KMS-11 (cell line): ENCODE measurements around the gene AP4M1.
A peak's percentile ranks its signal among the peaks of the same experiment; 100 is the strongest.

ENCODE experiments used
- H2AFZ ChIP-seq: fragments of 200-600 bp; sonication (generic); 2 replicates; pipeline ENCODE4 v1.6.1; 2016; ENCODE audit warnings: antibody characterized with exemption, mixed run types, low read depth
- H3K27ac ChIP-seq: fragments of 200-600 bp; sonication (generic); 2 replicates; pipeline ENCODE4 v1.6.1; 2016; ENCODE audit warnings: mild to moderate bottlenecking, mixed run types
- H3K27me3 ChIP-seq: fragments of 200-600 bp; sonication (generic); 2 replicates; pipeline ENCODE4 v1.6.1; 2017; ENCODE audit warnings: mild to moderate bottlenecking, low read depth, mixed run types, moderate library complexity; ENCODE audit not compliant: insufficient read depth
- H3K36me3 ChIP-seq: fragments of 200-600 bp; sonication (generic); 2 replicates; pipeline ENCODE4 v1.6.1; 2017; ENCODE audit warnings: mild to moderate bottlenecking, mixed run types; ENCODE audit not compliant: insufficient read depth
- H3K4me1 ChIP-seq: fragments of 200-600 bp; sonication (generic); 2 replicates; pipeline ENCODE4 v1.6.1; 2016; ENCODE audit warnings: mild to moderate bottlenecking, low read depth, mixed run types; ENCODE audit not compliant: poor library complexity, severe bottlenecking
- H3K4me2 ChIP-seq: fragments of 200-600 bp; sonication (generic); 2 replicates; pipeline ENCODE4 v1.7.0; 2016; ENCODE audit warnings: mild to moderate bottlenecking, mixed run types
- H3K4me3 ChIP-seq: fragments of 200-600 bp; sonication (generic); IDR thresholded peaks from 2 replicates; pipeline ENCODE4 v1.6.1; 2017; ENCODE audit warnings: low read depth, low read length, mixed read lengths; ENCODE audit not compliant: insufficient read depth
- H3K79me2 ChIP-seq: fragments of 200-600 bp; sonication (generic); 2 replicates; pipeline ENCODE4 v1.6.1; 2016; ENCODE audit warnings: low read depth, mixed run types; ENCODE audit not compliant: insufficient read depth
- H3K9ac ChIP-seq: fragments of 200-600 bp; sonication (generic); 2 replicates; pipeline ENCODE4 v1.6.1; 2016; ENCODE audit warnings: mild to moderate bottlenecking, mixed run types
- H4K20me1 ChIP-seq: fragments of 200-600 bp; sonication (generic); 2 replicates; pipeline ENCODE4 v1.6.1; 2016; ENCODE audit warnings: mild to moderate bottlenecking, mixed run types; ENCODE audit not compliant: insufficient read depth
- CTCF ChIP-seq: fragments of 200-600 bp; sonication (generic); conservative IDR thresholded peaks from 2 replicates; pipeline ENCODE4 v1.6.1; 2017; ENCODE audit warnings: low read depth, mild to moderate bottlenecking, antibody characterized with exemption, low read length, moderate library complexity, mixed read lengths

AP4M1 gene

GRCh38 chr7:100087055-100087750, 14.2 kb upstream of the AP4M1 start:
- Histone ChIP-seq H4K20me1 (no peaks in the 10 kb centered on the region), H3K27ac (no peak overlapping the region), H3K4me3 (no peak overlapping the region), H3K4me1 (peaks cover 29% of the 10 kb centered on the region), H3K9ac (no peak overlapping the region), H3K36me3 (peaks cover 8% of the 10 kb centered on the region; the same call in 1 of the 2 replicates), H2AFZ (no peak overlapping the region), H3K79me2 (peaks cover 12% of the 10 kb centered on the region; the same call in 1 of the 2 replicates), H3K27me3 (no peaks in the 10 kb centered on the region; the same call in 1 of the 2 replicates), H3K4me2 (no peak overlapping the region)
- TF ChIP-seq CTCF, result no peak

GRCh38 chr7:100088095-100088620, 13.3 kb upstream of the AP4M1 start:
- TF ChIP-seq CTCF, result no peak
- Histone ChIP-seq H3K36me3 (peaks cover 17% of the 10 kb centered on the region; the same call in 1 of the 2 replicates), H3K9ac (peak overlapping the region; percentile 67), H3K4me2 (peak overlapping the region; percentile 97), H3K4me3 (peak overlapping the region; percentile 11), H2AFZ (peak overlapping the region; percentile 83), H3K4me1 (peaks cover 24% of the 10 kb centered on the region), H4K20me1 (no peaks in the 10 kb centered on the region), H3K27me3 (no peaks in the 10 kb centered on the region; the same call in 1 of the 2 replicates), H3K27ac (peak overlapping the region; percentile 60), H3K79me2 (peaks cover 12% of the 10 kb centered on the region; the same call in 1 of the 2 replicates)

GRCh38 chr7:100088621-100089457, 12.6 kb upstream of the AP4M1 start, which contains the start of gene COPS6:
COPS6 (plus strand) TSS chr7:100088969; CDS start chr7:100088991, 22 bp downstream.
- no peak for TF ChIP-seq CTCF
- H3K4me2 ChIP-seq, result peak within 1 kb of the TSS; percentile 97
- H3K27ac ChIP-seq, result peak within 1 kb of the TSS; percentile 60

GRCh38 chr7:100089458-100090196, 11.8 kb upstream of the AP4M1 start:
- no peaks in the 10 kb centered on the region for H4K20me1 ChIP-seq
- H3K9ac ChIP-seq, result peak overlapping the region; percentile 67; the same call in 1 of the 2 replicates
- H3K4me1 ChIP-seq, result peaks cover 18% of the 10 kb centered on the region
- peak overlapping the region; percentile 20 for H3K4me3 ChIP-seq
- peaks cover 29% of the 10 kb centered on the region; the same call in 1 of the 2 replicates for H3K36me3 ChIP-seq
- peak overlapping the region; percentile 60 for H3K27ac ChIP-seq
- peak overlapping the region; percentile 97 for H3K4me2 ChIP-seq
- peak overlapping the region; percentile 83 for H2AFZ ChIP-seq
- peaks cover 12% of the 10 kb centered on the region; the same call in 1 of the 2 replicates for H3K79me2 ChIP-seq
- TF ChIP-seq CTCF, result no peak
- no peaks in the 10 kb centered on the region for H3K27me3 ChIP-seq

More at GRCh38 chr7:100088621-100089457, 12.6 kb upstream of the AP4M1 start, which contains the start of gene COPS6:
- no peaks in the 10 kb centered on the region for H4K20me1 ChIP-seq
- peaks cover 22% of the 10 kb centered on the region; the same call in 1 of the 2 replicates for H3K36me3 ChIP-seq
- H3K4me3 ChIP-seq, result peak within 1 kb of the TSS; percentile 20
- peak within 1 kb of the TSS; percentile 83 for H2AFZ ChIP-seq
- no peaks in the 10 kb centered on the region; the same call in 1 of the 2 replicates for H3K27me3 ChIP-seq
- peak within 1 kb of the TSS; percentile 67 for H3K9ac ChIP-seq
- H3K4me1 ChIP-seq, result peaks cover 18% of the 10 kb centered on the region
- H3K79me2 ChIP-seq, result peaks cover 12% of the 10 kb centered on the region; the same call in 1 of the 2 replicates
